Measurements from ENCODE around the gene SERPINA4.
"Not testable (repeated sequence)": the region's sequence is repeated elsewhere in the genome, so short reads cannot be mapped to it uniquely, and the experiment has no call there.

SERPINA4 gene

DNA sequence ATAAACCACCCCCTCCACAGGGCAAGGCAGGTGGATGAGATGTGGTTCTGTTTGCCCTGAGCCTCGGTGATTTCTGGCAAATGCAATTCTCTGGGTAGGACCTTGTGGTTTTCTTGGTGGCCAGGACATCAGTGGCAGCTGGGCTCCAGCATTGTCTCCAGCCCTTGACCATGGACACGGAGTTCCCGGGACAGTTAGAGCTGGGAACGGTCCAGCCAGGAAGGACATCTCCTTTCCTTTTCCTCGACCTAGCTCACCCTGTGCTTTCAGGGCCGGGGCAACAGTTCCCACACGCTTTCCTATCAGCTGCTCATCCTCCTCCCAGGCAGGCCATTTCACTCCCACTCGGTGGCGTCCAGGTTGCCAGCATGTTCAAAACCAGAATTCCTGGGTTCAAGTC, 9.2 kb downstream of the SERPINA4 start:
- DNase-seq, result no peak

DNA sequence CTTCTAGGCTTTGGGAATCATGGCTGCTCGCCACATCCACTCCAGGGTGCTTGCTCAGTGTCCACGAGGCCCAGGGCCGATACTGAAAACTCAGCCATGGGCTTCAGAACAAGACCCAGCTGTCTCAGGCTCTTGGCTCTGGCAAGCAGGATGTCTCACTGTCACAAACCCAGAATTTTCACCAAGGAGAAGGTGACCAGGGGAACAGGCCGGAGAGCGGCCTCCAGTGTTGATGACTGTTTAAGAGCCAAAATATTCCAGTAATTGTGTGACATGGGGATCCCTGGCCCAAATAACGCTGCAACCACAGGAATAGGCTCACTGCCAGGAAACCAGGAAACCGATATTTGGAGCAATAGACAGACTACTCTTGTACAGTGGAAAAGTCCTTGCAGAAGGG, 10.2 kb downstream of the SERPINA4 start:
- DNase-seq, result no peak

DNA sequence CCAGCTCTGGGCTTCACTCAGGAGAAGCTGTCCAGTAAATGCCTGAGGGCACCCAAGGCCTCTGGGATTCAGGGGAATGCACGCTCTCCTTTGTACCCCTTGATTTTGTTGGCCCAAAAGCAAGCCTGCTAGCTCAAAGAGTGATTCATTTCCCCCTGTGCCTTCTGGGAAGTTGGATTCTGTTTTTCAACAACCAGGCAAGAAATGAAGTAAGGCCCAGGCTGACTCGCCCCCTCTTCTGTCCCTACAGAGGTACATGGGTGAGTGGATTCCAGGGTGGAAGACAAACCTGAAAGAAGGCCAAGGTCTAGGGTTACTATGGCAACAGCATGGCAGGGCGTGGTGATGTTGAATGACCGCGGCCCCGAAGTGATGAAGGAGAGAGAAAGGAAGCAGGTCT, 10.7 kb downstream of the SERPINA4 start:
- DNase-seq, result no peak

- DNase-seq, result no peak
These were observed 11.5 kb downstream of the SERPINA4 start for GRCh38 chr14:94572637-94573303.

GRCh38 chr14:94573475-94574277, 12.4 kb downstream of the SERPINA4 start:
- no peak for DNase-seq

DNA sequence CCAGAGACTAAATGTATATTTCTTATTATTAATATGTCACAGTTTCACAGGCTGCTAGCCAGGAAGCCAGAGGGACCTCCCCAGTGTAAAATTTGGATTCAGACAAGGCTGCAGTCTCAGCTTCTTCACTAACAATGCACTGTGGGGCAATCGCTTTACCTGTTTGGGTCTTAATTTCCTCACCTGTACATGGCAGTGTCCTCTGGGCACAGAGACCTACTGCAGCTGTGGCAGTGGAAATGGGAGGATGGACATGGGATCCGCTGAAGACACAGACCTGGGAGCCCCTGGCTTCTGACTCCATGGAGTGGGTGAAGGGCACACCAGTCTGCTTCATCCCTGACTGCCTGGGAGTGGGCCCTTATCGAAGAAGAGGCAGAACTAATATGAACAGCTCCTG, 13.1 kb downstream of the SERPINA4 start:
- DNase-seq, result no peak

- DNase-seq, result no peak
These were observed 14.7 kb downstream of the SERPINA4 start for GRCh38 chr14:94575730-94576585.

DNA sequence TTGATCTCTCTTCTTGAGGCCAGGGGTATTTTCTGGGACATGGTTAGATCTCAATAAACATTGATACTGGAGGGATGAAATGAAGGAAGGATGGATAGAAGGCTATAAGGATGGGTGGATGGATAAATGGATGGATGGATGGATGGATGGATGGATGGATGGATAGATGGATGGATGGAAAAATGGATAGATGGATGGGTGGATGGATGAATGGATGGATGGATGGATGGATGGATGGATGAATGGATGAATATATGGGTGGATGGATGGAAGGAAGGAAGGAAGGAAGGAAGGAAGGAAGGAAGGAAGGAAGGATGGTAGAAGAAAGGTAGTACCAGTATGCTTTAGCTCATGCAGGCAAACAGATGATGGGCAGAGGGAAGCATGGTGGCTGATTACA, 16.2 kb downstream of the SERPINA4 start:
- DNase-seq, result not testable (repeated sequence)

DNA sequence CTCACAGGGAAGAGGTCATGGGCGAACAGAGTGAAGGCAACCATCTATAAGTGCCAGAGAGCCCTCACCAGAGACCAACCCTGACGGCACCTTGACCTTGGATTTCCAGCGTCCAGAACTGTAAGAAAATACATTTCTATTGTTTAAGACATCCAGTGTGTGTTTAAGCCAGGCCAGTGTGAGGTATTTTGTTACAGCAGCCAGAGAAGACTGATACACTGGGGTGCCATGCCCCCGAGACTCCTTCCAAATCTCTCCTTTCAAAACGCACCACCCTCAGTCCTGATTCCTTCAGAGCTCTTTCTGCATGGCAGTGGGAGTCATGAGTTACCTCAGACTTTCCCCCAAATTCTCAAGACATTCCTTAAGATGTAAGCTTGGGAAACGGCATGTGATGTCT, 17.5 kb downstream of the SERPINA4 start:
- no peak for DNase-seq

- DNase-seq, result no peak
These were observed 20.1 kb downstream of the SERPINA4 start, which contains the start of gene SERPINA5 for GRCh38 chr14:94581127-94581999. Gene SERPINA5 (plus strand): TSS chr14:94581426. CDS start chr14:94587363, 5,937 bp downstream.

- DNase-seq, result no peak
These were observed 21.0 kb downstream of the SERPINA4 start for GRCh38 chr14:94582199-94582750.

DNA sequence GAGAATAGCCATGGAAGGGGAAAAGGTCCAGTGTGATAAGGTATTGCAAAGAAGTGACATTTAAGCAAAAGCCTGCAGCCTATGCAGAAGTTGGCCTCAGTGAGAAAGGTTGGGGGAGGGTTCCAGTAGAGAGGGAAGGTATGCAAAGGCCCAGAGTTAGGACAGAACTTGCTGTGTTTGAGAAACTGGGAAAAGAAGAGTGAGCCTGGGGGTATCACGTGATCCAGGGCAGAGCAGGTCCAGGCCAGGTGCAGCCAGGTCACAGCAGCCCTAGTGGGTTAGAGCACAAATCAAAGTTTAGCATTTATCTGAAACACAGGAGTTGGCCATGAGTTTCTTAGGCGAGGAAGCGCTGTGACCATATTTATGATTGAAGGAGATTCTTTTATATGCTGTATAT, 21.6 kb downstream of the SERPINA4 start:
- DNase-seq, result no peak

DNA sequence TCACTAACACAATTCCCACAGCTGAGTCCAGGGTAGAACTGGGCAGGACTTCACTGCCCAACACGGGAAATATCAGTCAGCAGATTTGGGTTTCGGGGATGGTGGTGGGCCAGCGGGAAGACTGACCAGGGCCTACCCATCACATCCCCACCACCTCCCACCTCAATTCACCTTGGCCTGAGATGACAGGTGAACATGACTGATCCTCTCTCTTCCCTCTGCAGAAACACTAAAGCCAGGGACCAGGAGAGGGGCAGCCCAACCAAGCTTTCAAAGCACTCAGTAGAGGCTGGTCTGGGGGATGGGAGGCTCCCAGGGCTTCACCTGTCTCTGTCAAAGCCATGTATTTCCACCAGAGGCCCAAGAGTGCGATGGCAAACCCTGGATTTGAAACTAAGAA, 22.3 kb downstream of the SERPINA4 start:
- DNase-seq, result no peak

DNA sequence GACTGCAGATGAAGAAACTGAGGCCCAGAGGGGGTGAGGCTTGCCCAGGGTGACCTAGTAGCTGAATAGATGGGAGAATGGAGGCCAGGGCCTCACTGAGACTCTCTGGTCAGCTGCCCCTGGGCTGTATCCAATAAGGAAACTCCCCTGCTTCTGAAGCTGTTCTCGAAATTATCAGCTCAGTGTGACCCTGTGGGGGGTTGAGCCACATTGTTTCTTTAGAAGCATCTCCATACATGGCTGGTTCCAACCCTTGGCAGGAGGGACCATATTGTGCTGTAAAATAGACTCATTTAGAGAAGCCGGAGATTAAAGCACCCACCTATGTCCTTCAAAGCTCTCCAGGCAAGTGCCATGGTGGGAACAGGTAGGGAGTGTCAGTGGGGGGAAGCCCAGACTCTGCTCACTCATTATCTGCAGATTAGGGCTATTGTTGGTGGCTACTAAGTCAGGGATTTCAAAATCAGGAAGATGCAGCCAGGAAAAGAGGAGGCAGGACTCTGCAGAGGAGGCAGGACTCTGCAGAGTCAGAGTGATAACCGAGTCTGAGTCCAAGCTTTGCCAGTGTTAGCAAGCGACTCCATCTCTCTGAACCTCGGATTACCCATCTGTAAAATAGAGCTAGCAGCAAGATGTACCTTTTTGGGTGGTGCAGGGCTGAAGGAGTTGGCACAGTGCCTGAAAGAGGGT, 23.5 kb downstream of the SERPINA4 start:
- no peak for DNase-seq

GRCh38 chr14:94586635-94587034, 25.4 kb downstream of the SERPINA4 start:
- DNase-seq, result no peak

DNA sequence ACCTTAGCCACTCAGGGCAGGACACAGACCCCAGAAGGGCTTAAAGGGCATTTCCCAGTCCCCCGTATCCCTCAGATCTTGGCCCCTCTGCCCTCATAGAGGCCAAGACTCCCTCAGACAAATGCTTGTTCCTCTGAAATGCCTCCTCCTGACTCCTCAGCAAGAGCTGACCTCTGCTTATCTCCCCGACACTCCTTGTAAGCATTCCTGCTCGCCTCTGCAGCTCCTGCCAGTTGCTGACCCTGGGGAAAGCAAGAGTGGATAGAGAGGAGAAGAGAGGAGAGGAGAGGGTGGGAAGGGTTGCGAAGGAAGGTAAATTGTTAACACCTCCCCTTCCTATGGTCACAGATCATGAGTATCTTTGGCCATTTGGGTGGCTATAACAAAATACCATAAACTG, 27.1 kb downstream of the SERPINA4 start:
- DNase-seq, result no peak

GRCh38 chr14:94591073-94591472, 29.8 kb downstream of the SERPINA4 start:
- DNase-seq, result no peak

- no peak for DNase-seq
These were observed 30.6 kb downstream of the SERPINA4 start for GRCh38 chr14:94591871-94592270.

DNA sequence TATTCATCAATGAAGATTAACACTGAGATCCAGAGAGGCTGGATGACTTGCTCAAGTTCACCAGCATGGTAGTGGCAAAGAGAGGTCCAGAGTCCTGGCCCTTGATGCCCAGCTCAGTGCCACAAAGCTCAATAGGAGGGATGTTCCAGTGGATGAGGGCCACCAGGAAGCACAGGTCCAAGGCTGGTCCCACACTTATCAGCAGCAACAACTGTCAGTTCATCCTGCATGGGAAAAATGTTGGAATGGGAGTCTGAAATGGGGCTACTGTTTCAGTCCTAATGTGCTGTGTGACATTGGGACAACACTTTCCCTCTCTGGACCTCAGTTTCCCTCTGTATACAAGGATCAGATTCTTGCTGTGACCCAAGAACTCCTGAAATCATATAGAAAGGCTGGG, 31.2 kb downstream of the SERPINA4 start:
- DNase-seq, result no peak

DNA sequence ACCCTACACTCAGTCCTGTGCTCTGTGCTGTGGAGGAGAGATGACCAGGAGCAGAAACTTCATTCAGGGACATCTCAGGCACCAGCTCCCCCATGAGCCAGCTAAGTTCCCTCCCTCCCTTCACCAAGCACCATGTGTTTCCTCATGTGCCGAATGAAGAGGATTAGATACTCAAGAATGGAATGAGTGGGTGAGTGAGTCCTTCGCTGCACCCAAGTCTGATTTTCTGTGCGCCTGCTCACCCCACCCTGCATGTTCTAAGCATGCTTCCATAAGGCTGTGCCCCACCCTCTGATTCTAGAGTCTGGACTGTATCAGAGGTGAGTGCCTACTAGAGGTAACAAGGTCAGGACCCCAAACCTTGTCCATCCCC, 32.1 kb downstream of the SERPINA4 start:
- no peak for DNase-seq

DNA sequence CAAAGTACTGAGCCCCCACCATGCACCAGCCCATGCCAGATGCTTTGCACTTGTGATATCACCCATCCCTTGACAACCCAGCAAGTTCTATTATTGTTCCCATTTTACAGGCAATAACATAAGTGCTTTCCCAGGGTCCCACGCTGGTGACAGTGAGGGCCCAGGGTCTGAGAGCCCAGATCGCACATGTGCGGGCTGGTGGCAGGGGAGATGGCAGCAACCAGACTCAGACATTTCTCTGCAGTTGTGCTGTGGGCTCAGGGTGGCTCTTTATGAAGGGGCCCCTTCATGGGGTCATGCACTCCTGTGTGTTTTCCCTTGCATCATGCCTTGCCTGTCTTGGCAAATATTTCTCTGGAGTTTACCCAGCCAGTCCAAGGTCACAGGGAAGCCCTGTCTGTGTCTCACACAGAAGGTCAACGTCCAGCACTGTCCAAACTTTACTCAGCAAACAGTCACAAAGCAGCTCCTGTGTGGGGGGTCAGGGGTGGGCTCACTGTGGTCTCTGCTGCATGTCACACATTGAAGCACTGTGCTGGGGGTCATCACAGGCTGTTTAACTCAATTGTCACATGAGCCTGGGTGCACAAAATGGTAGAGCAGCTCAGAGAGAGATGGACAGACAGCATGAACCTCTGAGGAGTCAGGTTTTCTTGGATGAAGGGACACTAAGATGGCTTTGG, 32.6 kb downstream of the SERPINA4 start:
- no peak for DNase-seq
